K562 (cell line): ENCODE data around the gene CBLC. TPM values are rescaled to one million over a fixed set of nuclear protein-coding genes. Genes with fewer than 3 reads are reported as not detected.
A peak's percentile ranks its signal among the peaks of the same experiment; 100 is the strongest.

Experiments used
- ATF4 ChIP-seq: fragments of 450-650 bp; formaldehyde crosslinking; IDR thresholded peaks from 2 replicates; pipeline ENCODE4 v1.4.0; 2022; ENCODE audit warnings: mild to moderate bottlenecking, moderate library complexity
- ATF7 ChIP-seq: fragments of 450-650 bp; IDR thresholded peaks from 2 replicates; pipeline ENCODE4 v1.7.1; 2014; ENCODE audit warnings: mild to moderate bottlenecking, moderate library complexity
- ELF1 ChIP-seq: fragments of 200-800 bp; sonication (Bioruptor generic); IDR thresholded peaks from 2 replicates; pipeline ENCODE4 v1.6.1; 2016; ENCODE audit warnings: missing genetic modification characterization, missing compliant biosample characterization
- ID3 ChIP-seq, 2 experiments: fragments of 250-450 bp in 1 of 2; fragments of 450-650 bp in 1 of 2; sonication (Bioruptor Pico) in 1 of 2; IDR thresholded peaks; 2 replicates each; pipeline versions ENCODE4 v1.6.1 to v1.8.0; 2016 to 2021; ENCODE audit warnings: mild to moderate bottlenecking in 2 of 2, moderate library complexity in 2 of 2, missing compliant biosample characterization in 1 of 2, missing genetic modification characterization in 1 of 2
- NR1H2 ChIP-seq: sonication (generic); formaldehyde crosslinking; IDR thresholded peaks from 2 replicates; pipeline ENCODE4 v1.4.0; 2020; ENCODE audit warnings: mild to moderate bottlenecking, missing genetic modification reagents
- NR4A1 ChIP-seq, 2 experiments: fragments of 250-450 bp in 1 of 2; fragments of 450-650 bp in 1 of 2; sonication (Bioruptor Pico) in 1 of 2; IDR thresholded peaks; 2 replicates each; pipeline versions ENCODE4 v1.4.0 to v1.6.1; 2016 to 2020; ENCODE audit warnings: mild to moderate bottlenecking in 2 of 2, missing compliant biosample characterization in 1 of 2, missing genetic modification characterization in 1 of 2, moderate library complexity in 1 of 2
- PBX2 ChIP-seq, 2 experiments: IDR thresholded peaks in 1 of 2; conservative IDR thresholded peaks in 1 of 2; 2 replicates each; pipeline ENCODE4 v1.6.1; 2016; ENCODE audit warnings: low read depth in 2 of 2, mild to moderate bottlenecking in 1 of 2, missing compliant biosample characterization in 1 of 2, missing genetic modification characterization in 1 of 2, moderate library complexity in 1 of 2
- POLR2G ChIP-seq: fragments of 200-400 bp; formaldehyde crosslinking; IDR thresholded peaks from 2 replicates; pipeline ENCODE4 v1.6.1; 2017; ENCODE audit warnings: low read depth, mild to moderate bottlenecking, antibody characterized with exemption, low read length, moderate library complexity
- POLR3G ChIP-seq: IDR thresholded peaks from 2 replicates; pipeline ENCODE4 v1.6.1; 2011; ENCODE audit not compliant: insufficient read length, insufficient replicate concordance; ENCODE audit errors: extremely low read depth
- PTBP1 ChIP-seq: fragments of 200-400 bp; formaldehyde crosslinking; IDR thresholded peaks from 2 replicates; pipeline ENCODE4 v1.6.1; 2017; ENCODE audit warnings: low read depth, low read length
- RAD51 ChIP-seq: fragments of 450-650 bp; IDR thresholded peaks from 2 replicates; pipeline ENCODE4 v1.7.1; 2016; ENCODE audit warnings: low read depth, mild to moderate bottlenecking, borderline replicate concordance
- SIRT6 ChIP-seq: IDR thresholded peaks from one replicate; pipeline ENCODE4 v1.6.1; 2012; ENCODE audit warnings: low read depth, mild to moderate bottlenecking, control low read depth, inconsistent platforms, low read length, moderate library complexity
- SMAD2 ChIP-seq: fragments of 150-350 bp; IDR thresholded peaks from 2 replicates; pipeline ENCODE4 v1.6.1; 2014; ENCODE audit warnings: low read depth, mild to moderate bottlenecking, low read length
- SMARCA4 ChIP-seq: fragments of 450-650 bp; IDR thresholded peaks from 2 replicates; pipeline ENCODE4 v1.6.1; 2016
- XRCC5 ChIP-seq: fragments of 200-400 bp; formaldehyde crosslinking; IDR thresholded peaks from 2 replicates; pipeline ENCODE4 v1.6.1; 2017; ENCODE audit warnings: low read depth, mild to moderate bottlenecking, low read length
- ZNF175 ChIP-seq: fragments of 200-800 bp; sonication (Bioruptor generic); IDR thresholded peaks from 2 replicates; pipeline ENCODE4 v1.6.1; 2016; ENCODE audit warnings: low read depth, mild to moderate bottlenecking, missing genetic modification characterization, missing compliant biosample characterization
- ZNF280B ChIP-seq: fragments of 250-450 bp; sonication (Bioruptor Pico); IDR thresholded peaks from 2 replicates; pipeline ENCODE4 v1.5.1; 2021; ENCODE audit warnings: mild to moderate bottlenecking
- ZNF3 ChIP-seq: fragments of 250-450 bp; sonication (Bioruptor Pico); IDR thresholded peaks from 2 replicates; pipeline ENCODE4 v1.5.0; 2021; ENCODE audit warnings: mild to moderate bottlenecking, moderate library complexity
- ZNF408 ChIP-seq: fragments of 250-450 bp; sonication (Bioruptor Pico); IDR thresholded peaks from 2 replicates; pipeline ENCODE4 v1.4.0; 2020; ENCODE audit warnings: low read depth, mild to moderate bottlenecking, moderate library complexity
- ZNF644 ChIP-seq: fragments of 200-800 bp; sonication (Bioruptor generic); IDR thresholded peaks from 2 replicates; pipeline ENCODE4 v1.6.1; 2016; ENCODE audit warnings: low read depth, missing genetic modification characterization, missing compliant biosample characterization
- polyA plus RNA-seq, 8 experiments: library from polyadenylated mRNA; depleted of rRNA in 4 of 8; stranded (reverse) in 5 of 8; unstranded in 3 of 8; fragments of >200 nt; fragmentation: Nextera tagmentation in 2 of 8; fragmentation: Illumina TruSeq in 1 of 8; extraction: Ambion mirVana in 2 of 8; extraction: Trizol in 1 of 8; gene quantifications; 2 replicates each; pipeline versions ENCODE4 v1.2.1 to v1.2.3, GENCODE V29; 2011 to 2014; ENCODE audit warnings: inconsistent platforms in 1 of 8, missing spikeins in 1 of 8
- total RNA-seq, 7 experiments: library from RNA; depleted of rRNA in 6 of 7; stranded (reverse); fragments of >200 nt in 6 of 7; fragmentation: Illumina TruSeq in 2 of 7; extraction: Trizol in 2 of 7; gene quantifications; 2 replicates each; pipeline versions ENCODE4 v1.2.1 to v1.2.3, GENCODE V29; 2011 to 2021; ENCODE audit warnings: low replicate concordance in 1 of 7

The CBLC gene
- total and polyA plus RNA-seq, 9 of the 15 experiments (the other 6 are each of a cell fraction or from before 2014, with no cell fraction given): 0.09 TPM; not detected in 8

- no peak for TF ChIP-seq ZNF280B (CRISPR knock-in tag)
- peak; percentile 63; the same call in 1 of the 2 replicates for TF ChIP-seq XRCC5
- TF ChIP-seq NR4A1 (CRISPR knock-in tag; IDR thresholded peaks at IDR 0.05): no peak
- TF ChIP-seq NR4A1 (tag; IDR thresholded peaks at IDR 0.05): no peak
- TF ChIP-seq RAD51: no peak; the same call in 1 of the 2 replicates
- peak; percentile 76 for TF ChIP-seq POLR2G
- no peak for TF ChIP-seq POLR3G
- no peak for TF ChIP-seq PBX2 (CRISPR knock-in tag; IDR thresholded peaks at IDR 0.05; ENCODE audit: low read depth)
- no peak for TF ChIP-seq PBX2 (tag; conservative IDR thresholded peaks at IDR 0.05; ENCODE audit: low read depth)
- no peak for TF ChIP-seq ATF4 (CRISPR knock-in tag)
- no peak for TF ChIP-seq ZNF644 (tag)
- no peak for TF ChIP-seq PTBP1
- no peak for TF ChIP-seq ELF1 (tag)
- 0 out of 2 replicates have a peak, but pooled peaks have one; percentile 25 for TF ChIP-seq SMARCA4
- TF ChIP-seq NR1H2 (CRISPR knock-in tag): no peak
- TF ChIP-seq ATF7: peak; percentile 93
- no peak for TF ChIP-seq SMAD2
- TF ChIP-seq ZNF175 (CRISPR knock-in tag): no peak
- TF ChIP-seq ZNF408 (CRISPR knock-in tag): no peak
- no peak for TF ChIP-seq SIRT6
- TF ChIP-seq ZNF3 (CRISPR knock-in tag): no peak
- TF ChIP-seq ID3 (CRISPR knock-in tag; IDR thresholded peaks at IDR 0.05): no peak
- no peak for TF ChIP-seq ID3 (tag; IDR thresholded peaks at IDR 0.05)
Observed at GRCh38 chr19:44845612-44846454, 68.1 kb downstream of the CBLC start, which contains the start of gene NECTIN2 (continued).
